ENCODE results near the gene NPRL2. TPM values are rescaled to one million over a fixed set of nuclear protein-coding genes. Genes with fewer than 3 reads are reported as not detected.

The NPRL2 gene
- total and polyA plus RNA-seq, 2 of the 13 experiments (the other 11 are each of a cell fraction or from before 2014, with no cell fraction given) = 30.6 to 51.4 TPM

DNA sequence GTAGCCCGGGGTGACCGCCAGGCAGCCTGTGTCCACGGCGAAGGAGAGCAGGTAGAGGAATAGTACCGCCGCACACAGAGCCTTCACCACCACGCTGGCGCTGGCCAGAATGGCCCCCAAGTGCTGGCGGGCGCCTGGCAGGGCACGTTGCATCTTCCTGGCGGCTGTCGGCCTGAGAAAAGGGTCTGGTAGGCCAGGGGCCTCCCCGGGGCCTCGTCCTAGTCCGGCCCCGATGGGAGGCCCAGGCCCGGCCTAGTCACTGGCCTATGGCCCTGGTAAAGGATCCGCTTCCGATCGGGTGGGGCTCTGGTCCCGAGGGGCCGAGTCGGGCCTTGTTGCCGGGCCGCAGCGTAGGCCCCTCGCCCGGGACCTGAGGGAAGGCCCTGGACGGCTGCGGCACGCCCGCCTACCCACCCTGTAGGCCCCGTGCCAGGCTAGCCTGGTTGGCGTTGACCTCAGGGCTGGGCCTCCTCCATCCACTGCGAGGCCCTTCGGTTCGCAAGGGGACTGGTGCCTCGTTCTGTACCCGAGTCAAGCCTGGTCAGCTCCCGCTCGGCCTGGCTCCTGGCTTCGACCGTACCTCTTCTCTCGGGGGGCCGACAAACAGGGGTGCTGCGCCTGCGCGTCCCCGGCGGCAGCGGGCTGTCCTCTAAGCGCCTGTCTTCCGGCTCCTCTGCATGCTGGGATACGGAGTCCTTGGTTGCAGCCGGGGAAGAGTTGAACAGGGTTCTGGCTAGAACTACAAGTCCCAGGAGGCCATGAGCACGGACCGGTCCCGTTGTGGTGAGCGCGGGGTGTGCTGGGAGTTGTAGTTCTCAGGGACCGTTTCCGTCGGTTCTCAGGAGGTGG is 8.6 kb upstream of the NPRL2 start, which contains the start of gene TMEM115 (continued):
- TF ChIP-seq DZIP1 (CRISPR knock-in tag; IDR thresholded peaks at IDR 0.05) (0 out of 2 replicates have a peak, but pooled peaks have one; percentile 35), SMAD1 (CRISPR knock-in tag; IDR thresholded peaks at IDR 0.05; ENCODE audit: borderline replicate concordance, low read depth) (0 out of 2 replicates have a peak, but pooled peaks have one; percentile 48), ZNF530 (CRISPR knock-in tag; IDR thresholded peaks at IDR 0.05; ENCODE audit: low read depth) (no peak), BRF2 (CRISPR knock-in tag; IDR thresholded peaks at IDR 0.05) (no peak), HNRNPUL1 (IDR thresholded peaks at IDR 0.05; ENCODE audit: low read depth, low read length) (no peak), NRL (CRISPR knock-in tag; IDR thresholded peaks at IDR 0.05; ENCODE audit: borderline replicate concordance) (peak; percentile 92), ZBTB43 (CRISPR knock-in tag; conservative IDR thresholded peaks at IDR 0.05) (no peak; the same call in 1 of the 2 replicates), CREM (IDR thresholded peaks at IDR 0.05) (peak; percentile 100), CREM (CRISPR knock-in tag; IDR thresholded peaks at IDR 0.05) (no peak), SMARCE1 (IDR thresholded peaks at IDR 0.05; ENCODE audit: borderline replicate concordance) (no peak), ZNF263 (CRISPR knock-in tag; IDR thresholded peaks at IDR 0.05) (0 out of 2 replicates have a peak, but pooled peaks have one; percentile 20), ZNF326 (CRISPR knock-in tag; IDR thresholded peaks at IDR 0.05; ENCODE audit: borderline replicate concordance) (no peak), CBX5 (CRISPR knock-in tag; IDR thresholded peaks at IDR 0.05; ENCODE audit: borderline replicate concordance) (peak; percentile 15), HOXA3 (CRISPR knock-in tag; IDR thresholded peaks at IDR 0.05) (peak; percentile 72), CSRNP2 (CRISPR knock-in tag; conservative IDR thresholded peaks at IDR 0.05; ENCODE audit: low read depth) (no peak), POLR2A (IDR thresholded peaks at IDR 0.05; ENCODE audit: insufficient read depth in 1 of 2, low read depth in 2 of 2, low read length in 2 of 2) (peak in 1 of 2 experiments; percentile 54; a peak in 2 of 4 replicates), CEBPB (IDR thresholded peaks at IDR 0.05; ENCODE audit: borderline replicate concordance, low read depth, low read length) (no peak), TP53 (CRISPR knock-in tag; conservative IDR thresholded peaks at IDR 0.05) (no peak), SMAD9 (CRISPR knock-in tag; IDR thresholded peaks at IDR 0.05) (peak; percentile 35; the same call in 1 of the 2 replicates), KLF9 (CRISPR knock-in tag; IDR thresholded peaks at IDR 0.05; ENCODE audit: low read depth) (no peak), ZNF777 (CRISPR knock-in tag; IDR thresholded peaks at IDR 0.05) (peak; percentile 91)
- TF ChIP-seq, protein P1, sequence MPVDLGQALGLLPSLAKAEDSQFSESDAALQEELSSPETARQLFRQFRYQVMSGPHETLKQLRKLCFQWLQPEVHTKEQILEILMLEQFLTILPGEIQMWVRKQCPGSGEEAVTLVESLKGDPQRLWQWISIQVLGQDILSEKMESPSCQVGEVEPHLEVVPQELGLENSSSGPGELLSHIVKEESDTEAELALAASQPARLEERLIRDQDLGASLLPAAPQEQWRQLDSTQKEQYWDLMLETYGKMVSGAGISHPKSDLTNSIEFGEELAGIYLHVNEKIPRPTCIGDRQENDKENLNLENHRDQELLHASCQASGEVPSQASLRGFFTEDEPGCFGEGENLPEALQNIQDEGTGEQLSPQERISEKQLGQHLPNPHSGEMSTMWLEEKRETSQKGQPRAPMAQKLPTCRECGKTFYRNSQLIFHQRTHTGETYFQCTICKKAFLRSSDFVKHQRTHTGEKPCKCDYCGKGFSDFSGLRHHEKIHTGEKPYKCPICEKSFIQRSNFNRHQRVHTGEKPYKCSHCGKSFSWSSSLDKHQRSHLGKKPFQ (CRISPR knock-in tag; IDR thresholded peaks at IDR 0.05; ENCODE audit: insufficient replicate concordance) = peak; percentile 55

Measured in HepG2 (cell line).